Fibroblast of mammary gland (primary cell): ENCODE data around the gene LRMDA.

Experiments
- DNase-seq: peaks from one replicate; pipeline ENCODE4 v3.0.0-alpha.2; 2010; ENCODE audit warnings: low read depth
- H3K4me3 ChIP-seq: 2 replicates; pipeline ENCODE4 v1.5.1; 2011; ENCODE audit warnings: low read depth, mild to moderate bottlenecking, low read length, moderate library complexity; ENCODE audit not compliant: control insufficient read depth
- CTCF ChIP-seq: conservative IDR thresholded peaks from 2 replicates; pipeline ENCODE4 v1.5.1; 2011; ENCODE audit warnings: low read depth, low read length, inconsistent platforms; ENCODE audit not compliant: control insufficient read depth, insufficient read depth

The LRMDA gene

GRCh38 chr10:75938380-75939122 is 507.1 kb downstream of the LRMDA start:
- TF ChIP-seq CTCF: no peak
- no peak for DNase-seq
- no peak overlapping the region for H3K4me3 ChIP-seq

- DNase-seq: no peak
- no peak for TF ChIP-seq CTCF
- H3K4me3 ChIP-seq: no peak overlapping the region
These were observed 508.1 kb downstream of the LRMDA start for GRCh38 chr10:75939541-75939940.

GRCh38 chr10:75940742-75941141 is 509.3 kb downstream of the LRMDA start:
- no peak for TF ChIP-seq CTCF
- no peak for DNase-seq
- no peak overlapping the region for H3K4me3 ChIP-seq

GRCh38 chr10:75941223-75941801 is 509.9 kb downstream of the LRMDA start:
- no peak overlapping the region for H3K4me3 ChIP-seq
- TF ChIP-seq CTCF: no peak
- no peak for DNase-seq

GRCh38 chr10:75944061-75944460 is 512.6 kb downstream of the LRMDA start:
- H3K4me3 ChIP-seq: no peak overlapping the region
- DNase-seq: no peak
- no peak for TF ChIP-seq CTCF

GRCh38 chr10:75948583-75948982 is 517.2 kb downstream of the LRMDA start:
- H3K4me3 ChIP-seq: no peak overlapping the region
- TF ChIP-seq CTCF: no peak
- no peak for DNase-seq

GRCh38 chr10:75950307-75950706 is 518.9 kb downstream of the LRMDA start:
- no peak overlapping the region for H3K4me3 ChIP-seq
- DNase-seq: no peak
- TF ChIP-seq CTCF: no peak
